HepG2 (cell line): ENCODE data around the gene FSHR.

ENCODE experiments used
- ATF2 ChIP-seq: sonication (generic); formaldehyde crosslinking; IDR thresholded peaks from 2 replicates; pipeline ENCODE4 v1.4.0; 2020; ENCODE audit warnings: missing genetic modification reagents
- TCF12 ChIP-seq, 2 experiments: fragments of 450-650 bp in 1 of 2; sonication (generic) in 1 of 2; formaldehyde crosslinking in 1 of 2; IDR thresholded peaks; 2 replicates each; pipeline versions ENCODE4 v1.6.1 to v1.8.0; 2017 to 2022; ENCODE audit warnings: antibody characterized with exemption in 1 of 2, mild to moderate bottlenecking in 1 of 2, missing genetic modification reagents in 1 of 2, moderate library complexity in 1 of 2
- ZNF468 ChIP-seq: sonication (generic); formaldehyde crosslinking; IDR thresholded peaks from 2 replicates; pipeline ENCODE4 v1.8.0; 2022; ENCODE audit warnings: mild to moderate bottlenecking, moderate library complexity, missing genetic modification reagents

- TF ChIP-seq ATF2 (CRISPR knock-in tag), result no peak
- TF ChIP-seq ZNF468 (CRISPR knock-in tag), result no peak
- TF ChIP-seq TCF12 (IDR thresholded peaks at IDR 0.05), result no peak
- no peak for TF ChIP-seq TCF12 (CRISPR knock-in tag; IDR thresholded peaks at IDR 0.05)
Observed at GRCh38 chr2:49037197-49037596, 117.1 kb downstream of the FSHR start.
